ENCODE results near the gene TF.

Gene TF

GRCh38 chr3:133799794-133800585, 53.8 kb downstream of the TF start:
- TF ChIP-seq POLR2AphosphoS5 (IDR thresholded peaks at IDR 0.05; ENCODE audit: low read depth, low read length) (no peak), REST (IDR thresholded peaks at IDR 0.05; ENCODE audit: insufficient read depth in 1 of 2, low read depth in 2 of 2, low read length in 2 of 2) (no peak)

GRCh38 chr3:133803469-133803868, 57.3 kb downstream of the TF start:
- TF ChIP-seq POLR2AphosphoS5 (IDR thresholded peaks at IDR 0.05; ENCODE audit: low read depth, low read length) (no peak), REST (IDR thresholded peaks at IDR 0.05; ENCODE audit: insufficient read depth in 1 of 2, low read depth in 2 of 2, low read length in 2 of 2) (no peak), TAF1 (IDR thresholded peaks at IDR 0.05; ENCODE audit: borderline replicate concordance, insufficient read depth, low read length) (no peak), SIN3A (IDR thresholded peaks at IDR 0.05; ENCODE audit: borderline replicate concordance, insufficient read depth, low read length) (no peak), FOXP2 (optimal IDR thresholded peaks at IDR 0.05; ENCODE audit: borderline replicate concordance, extremely low read depth, extremely low read length, insufficient read depth) (no peak)

GRCh38 chr3:133804896-133805295, 58.7 kb downstream of the TF start:
- no peak for TF ChIP-seq REST (IDR thresholded peaks at IDR 0.05; ENCODE audit: insufficient read depth in 1 of 2, low read depth in 2 of 2, low read length in 2 of 2)
- no peak for TF ChIP-seq TAF1 (IDR thresholded peaks at IDR 0.05; ENCODE audit: borderline replicate concordance, insufficient read depth, low read length)
- no peak for TF ChIP-seq POLR2AphosphoS5 (IDR thresholded peaks at IDR 0.05; ENCODE audit: low read depth, low read length)
- no peak for TF ChIP-seq SIN3A (IDR thresholded peaks at IDR 0.05; ENCODE audit: borderline replicate concordance, insufficient read depth, low read length)
- no peak for TF ChIP-seq FOXP2 (optimal IDR thresholded peaks at IDR 0.05; ENCODE audit: borderline replicate concordance, extremely low read depth, extremely low read length, insufficient read depth)

- TF ChIP-seq SIN3A (IDR thresholded peaks at IDR 0.05; ENCODE audit: borderline replicate concordance, insufficient read depth, low read length) (no peak), REST (IDR thresholded peaks at IDR 0.05; ENCODE audit: insufficient read depth in 1 of 2, low read depth in 2 of 2, low read length in 2 of 2) (no peak), FOXP2 (optimal IDR thresholded peaks at IDR 0.05; ENCODE audit: borderline replicate concordance, extremely low read depth, extremely low read length, insufficient read depth) (no peak), POLR2AphosphoS5 (IDR thresholded peaks at IDR 0.05; ENCODE audit: low read depth, low read length) (no peak), TAF1 (IDR thresholded peaks at IDR 0.05; ENCODE audit: borderline replicate concordance, insufficient read depth, low read length) (no peak)
Observed at GRCh38 chr3:133805384-133805701, 59.1 kb downstream of the TF start.

Data from PFSK-1 (cell line).